Stimulated activated naive B cell treated with anti-CD40 and anti-IgM and Interleukin-4, amounts not matched to agents 10 μg/mL and 1 μg/mL and 100 μg/mL, for 72 hours (primary cell): ENCODE data around the gene WFDC9.
"Not testable (repeated sequence)": the region's sequence is repeated elsewhere in the genome, so short reads cannot be mapped to it uniquely, and the experiment has no call there.

Experiments
- ATAC-seq, 2 donors: fragments of 150-1000 bp; cut with Tn5 transposase; replicated peaks; 2 replicates each; pipeline ENCODE4 v1.10.0; 2021; ENCODE audit warnings: moderate library complexity in 1 of 2
- DNase-seq: peaks from one replicate; pipeline ENCODE4 v3.0.0; 2021
- H3K27ac Mint-ChIP-seq: one replicate; pipeline ENCODE4 v1.8.0; 2022; ENCODE audit warnings: mild to moderate bottlenecking, mixed read lengths
- H3K27me3 Mint-ChIP-seq, 2 donors: one replicate each; pipeline ENCODE4 v1.8.0; 2022; ENCODE audit warnings: mixed read lengths in 2 of 2
- H3K36me3 Mint-ChIP-seq, 2 donors: one replicate each; pipeline ENCODE4 v1.8.0; 2022; ENCODE audit warnings: mixed read lengths in 2 of 2, mild to moderate bottlenecking in 1 of 2
- H3K4me1 Mint-ChIP-seq, 2 donors: one replicate each; pipeline ENCODE4 v1.8.0; 2022; ENCODE audit warnings: mixed read lengths in 2 of 2, mild to moderate bottlenecking in 1 of 2
- H3K4me3 Mint-ChIP-seq, 2 donors: one replicate each; pipeline ENCODE4 v1.8.0; 2022; ENCODE audit warnings: mild to moderate bottlenecking in 2 of 2, mixed read lengths in 2 of 2, moderate library complexity in 1 of 2
- H3K9me3 Mint-ChIP-seq, 2 donors: one replicate each; pipeline ENCODE4 v1.8.0; 2022; ENCODE audit warnings: mixed read lengths in 2 of 2, mild to moderate bottlenecking in 1 of 2

The WFDC9 gene

GRCh38 chr20:45579184-45579583 lies 51.9 kb downstream of the WFDC9 start, which contains the start of gene WFDC8:
WFDC8 (minus strand) TSS chr20:45579284; CDS start chr20:45579247, 37 bp downstream.
- H3K27me3 Mint-ChIP-seq: peaks cover 18 to 31% of the 10 kb centered on the region in 2 donors
- no peak for DNase-seq

GRCh38 chr20:45578231-45578630 lies 52.9 kb downstream of the WFDC9 start:
- DNase-seq (no peak), ATAC-seq (no peak)
- Mint-ChIP-seq H3K27me3 (peaks cover 13 to 33% of the 10 kb centered on the region in 2 donors), H3K4me1 (no peaks in the 10 kb centered on the region), H3K9me3 (no peaks in the 10 kb centered on the region), H3K36me3 (no peaks in the 10 kb centered on the region), H3K4me3 (no peak overlapping the region), H3K27ac (no peak overlapping the region)

More at GRCh38 chr20:45579184-45579583, 51.9 kb downstream of the WFDC9 start, which contains the start of gene WFDC8:
- no peak for ATAC-seq
- Mint-ChIP-seq H3K9me3 (no peaks in the 10 kb centered on the region), H3K27ac (no peak within 1 kb of the TSS), H3K36me3 (no peaks in the 10 kb centered on the region), H3K4me1 (no peaks in the 10 kb centered on the region), H3K4me3 (no peak within 1 kb of the TSS)

- Mint-ChIP-seq H3K27ac (no peak overlapping the region), H3K36me3 (no peaks in the 10 kb centered on the region), H3K9me3 (no peaks in the 10 kb centered on the region), H3K27me3 (peaks cover 11 to 37% of the 10 kb centered on the region in 2 donors), H3K4me3 (no peak overlapping the region), H3K4me1 (no peaks in the 10 kb centered on the region)
- no peak for ATAC-seq
- no peak for DNase-seq
Observed at GRCh38 chr20:45576995-45577394, 54.1 kb downstream of the WFDC9 start.

- Mint-ChIP-seq H3K36me3 (no peaks in the 10 kb centered on the region), H3K27ac (no peak overlapping the region), H3K4me1 (no peaks in the 10 kb centered on the region), H3K27me3 (peaks cover 16 to 36% of the 10 kb centered on the region in 2 donors), H3K9me3 (no peaks in the 10 kb centered on the region), H3K4me3 (no peak overlapping the region)
- DNase-seq (no peak), ATAC-seq (no peak)
Observed at GRCh38 chr20:45575931-45576330, 55.2 kb downstream of the WFDC9 start.

- H3K27ac Mint-ChIP-seq, H3K9me3 Mint-ChIP-seq, H3K4me3 Mint-ChIP-seq, H3K36me3 Mint-ChIP-seq, ATAC-seq, DNase-seq, H3K4me1 Mint-ChIP-seq: not testable (repeated sequence)
- H3K27me3 Mint-ChIP-seq: peaks cover 12 to 27% of the 10 kb centered on the region in 2 donors
Observed at GRCh38 chr20:45569650-45570049, 61.4 kb downstream of the WFDC9 start.

- peaks cover 27 to 44% of the 10 kb centered on the region in 2 donors for H3K27me3 Mint-ChIP-seq
- peaks cover 3% of the 10 kb centered on the region in 2 donors for H3K9me3 Mint-ChIP-seq
- no peaks in the 10 kb centered on the region for H3K36me3 Mint-ChIP-seq
- H3K4me1 Mint-ChIP-seq: no peaks in the 10 kb centered on the region
- DNase-seq: no peak
- no peak overlapping the region for H3K4me3 Mint-ChIP-seq
- no peak for ATAC-seq
- no peak overlapping the region for H3K27ac Mint-ChIP-seq
Observed at GRCh38 chr20:45564760-45565276, 66.3 kb downstream of the WFDC9 start.
